ENCODE data around the gene CANT1.

DNA sequence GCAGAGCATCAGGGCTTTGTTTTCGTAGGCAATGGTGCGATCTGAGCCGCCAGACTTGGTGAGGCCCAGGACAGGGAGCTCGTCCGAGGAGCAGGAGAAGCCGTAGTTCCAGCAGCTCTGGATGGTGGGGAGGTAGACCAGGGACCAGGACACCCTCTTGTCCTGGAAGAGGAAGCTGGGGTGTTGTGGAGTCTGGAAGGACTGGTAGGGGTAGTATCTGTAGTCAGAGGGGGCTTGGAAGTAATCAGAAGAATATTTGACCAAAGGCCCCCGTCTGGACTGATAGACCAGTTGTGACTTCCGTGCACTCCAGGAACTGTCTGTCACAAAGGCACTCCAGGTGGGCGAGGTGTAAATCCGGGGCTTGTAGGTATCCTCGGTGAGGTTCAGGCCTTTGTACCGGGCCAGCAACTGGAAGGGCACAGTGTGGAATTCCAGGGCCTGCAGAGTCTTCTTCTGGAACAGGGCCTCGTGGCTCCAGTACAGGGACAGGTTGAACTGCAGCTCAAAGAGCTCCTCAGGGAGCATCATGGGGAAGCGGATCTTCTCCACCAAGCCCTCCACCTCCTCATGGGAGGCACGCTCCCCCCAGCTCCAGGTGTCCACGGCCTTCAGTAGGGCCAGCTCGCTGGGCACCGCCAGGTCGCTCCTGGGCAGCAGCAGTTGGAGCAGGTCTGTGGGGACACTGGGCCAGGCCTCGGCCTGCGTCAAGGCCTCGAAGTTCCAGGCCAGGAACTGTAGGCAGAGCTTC, 37.6 kb downstream of the CANT1 start:
- TF ChIP-seq, protein P1, sequence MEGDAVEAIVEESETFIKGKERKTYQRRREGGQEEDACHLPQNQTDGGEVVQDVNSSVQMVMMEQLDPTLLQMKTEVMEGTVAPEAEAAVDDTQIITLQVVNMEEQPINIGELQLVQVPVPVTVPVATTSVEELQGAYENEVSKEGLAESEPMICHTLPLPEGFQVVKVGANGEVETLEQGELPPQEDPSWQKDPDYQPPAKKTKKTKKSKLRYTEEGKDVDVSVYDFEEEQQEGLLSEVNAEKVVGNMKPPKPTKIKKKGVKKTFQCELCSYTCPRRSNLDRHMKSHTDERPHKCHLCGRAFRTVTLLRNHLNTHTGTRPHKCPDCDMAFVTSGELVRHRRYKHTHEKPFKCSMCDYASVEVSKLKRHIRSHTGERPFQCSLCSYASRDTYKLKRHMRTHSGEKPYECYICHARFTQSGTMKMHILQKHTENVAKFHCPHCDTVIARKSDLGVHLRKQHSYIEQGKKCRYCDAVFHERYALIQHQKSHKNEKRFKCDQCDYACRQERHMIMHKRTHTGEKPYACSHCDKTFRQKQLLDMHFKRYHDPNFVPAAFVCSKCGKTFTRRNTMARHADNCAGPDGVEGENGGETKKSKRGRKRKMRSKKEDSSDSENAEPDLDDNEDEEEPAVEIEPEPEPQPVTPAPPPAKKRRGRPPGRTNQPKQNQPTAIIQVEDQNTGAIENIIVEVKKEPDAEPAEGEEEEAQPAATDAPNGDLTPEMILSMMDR (IDR thresholded peaks at IDR 0.05 in 2 of 3, conservative IDR thresholded peaks at IDR 0.05 in 1 of 3; ENCODE audit: borderline replicate concordance in 1 of 3, insufficient read depth in 1 of 3, low read depth in 2 of 3, low read length in 2 of 3): no peak
- TF ChIP-seq JUND (IDR thresholded peaks at IDR 0.05): no peak
- TF ChIP-seq SP1 (IDR thresholded peaks at IDR 0.05; ENCODE audit: low read depth): no peak
- TF ChIP-seq YY1 (IDR thresholded peaks at IDR 0.05; ENCODE audit: extremely low read depth, insufficient replicate concordance, low read depth, low read length): no peak
- TF ChIP-seq ELF1 (IDR thresholded peaks at IDR 0.05; ENCODE audit: borderline replicate concordance, low read depth): no peak
- TF ChIP-seq POLR2AphosphoS5 (IDR thresholded peaks at IDR 0.05; ENCODE audit: low read depth, low read length): no peak
- TF ChIP-seq EZH2 (IDR thresholded peaks at IDR 0.05): no peak
- TF ChIP-seq ZNF274 (IDR thresholded peaks at IDR 0.05; ENCODE audit: low read depth, low read length): no peak
- TF ChIP-seq RAD21 (IDR thresholded peaks at IDR 0.05; ENCODE audit: low read depth): no peak
- no peak for TF ChIP-seq POLR2A (IDR thresholded peaks at IDR 0.05; ENCODE audit: borderline replicate concordance, extremely low read depth, insufficient read depth, insufficient read length)
- TF ChIP-seq, protein P2, sequence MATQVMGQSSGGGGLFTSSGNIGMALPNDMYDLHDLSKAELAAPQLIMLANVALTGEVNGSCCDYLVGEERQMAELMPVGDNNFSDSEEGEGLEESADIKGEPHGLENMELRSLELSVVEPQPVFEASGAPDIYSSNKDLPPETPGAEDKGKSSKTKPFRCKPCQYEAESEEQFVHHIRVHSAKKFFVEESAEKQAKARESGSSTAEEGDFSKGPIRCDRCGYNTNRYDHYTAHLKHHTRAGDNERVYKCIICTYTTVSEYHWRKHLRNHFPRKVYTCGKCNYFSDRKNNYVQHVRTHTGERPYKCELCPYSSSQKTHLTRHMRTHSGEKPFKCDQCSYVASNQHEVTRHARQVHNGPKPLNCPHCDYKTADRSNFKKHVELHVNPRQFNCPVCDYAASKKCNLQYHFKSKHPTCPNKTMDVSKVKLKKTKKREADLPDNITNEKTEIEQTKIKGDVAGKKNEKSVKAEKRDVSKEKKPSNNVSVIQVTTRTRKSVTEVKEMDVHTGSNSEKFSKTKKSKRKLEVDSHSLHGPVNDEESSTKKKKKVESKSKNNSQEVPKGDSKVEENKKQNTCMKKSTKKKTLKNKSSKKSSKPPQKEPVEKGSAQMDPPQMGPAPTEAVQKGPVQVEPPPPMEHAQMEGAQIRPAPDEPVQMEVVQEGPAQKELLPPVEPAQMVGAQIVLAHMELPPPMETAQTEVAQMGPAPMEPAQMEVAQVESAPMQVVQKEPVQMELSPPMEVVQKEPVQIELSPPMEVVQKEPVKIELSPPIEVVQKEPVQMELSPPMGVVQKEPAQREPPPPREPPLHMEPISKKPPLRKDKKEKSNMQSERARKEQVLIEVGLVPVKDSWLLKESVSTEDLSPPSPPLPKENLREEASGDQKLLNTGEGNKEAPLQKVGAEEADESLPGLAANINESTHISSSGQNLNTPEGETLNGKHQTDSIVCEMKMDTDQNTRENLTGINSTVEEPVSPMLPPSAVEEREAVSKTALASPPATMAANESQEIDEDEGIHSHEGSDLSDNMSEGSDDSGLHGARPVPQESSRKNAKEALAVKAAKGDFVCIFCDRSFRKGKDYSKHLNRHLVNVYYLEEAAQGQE (IDR thresholded peaks at IDR 0.05; ENCODE audit: low read depth): no peak

Measured in HCT116 (cell line).